NCI-H1092 treated with DMSO at 0.1 percent for 48 hours (cell line): ENCODE measurements around the gene ACTL8.
A peak's percentile ranks its signal among the peaks of the same experiment; 100 is the strongest.

Experiments used
- DNase-seq: peaks from one replicate; lab custom pipeline; 2025; lab: John Stamatoyannopoulos, UW

Gene ACTL8

GRCh38 chr1:17755120-17755519, at the start of gene ACTL8:
Gene ACTL8, plus strand, starts transcription at chr1:17755333. Its CDS starts 67,676 bp downstream, at chr1:17823009.
- DNase-seq, result no peak

- DNase-seq, result peak; percentile 28
Measured at GRCh38 chr1:17706445-17706844, 48.7 kb upstream of the ACTL8 start.

GRCh38 chr1:17709981-17710380, 45.2 kb upstream of the ACTL8 start:
- DNase-seq, result no peak

GRCh38 chr1:17710889-17711576, 44.1 kb upstream of the ACTL8 start:
- no peak for DNase-seq

GRCh38 chr1:17711577-17711910, 43.6 kb upstream of the ACTL8 start:
- no peak for DNase-seq

GRCh38 chr1:17711941-17712340, 43.2 kb upstream of the ACTL8 start:
- DNase-seq, result no peak

GRCh38 chr1:17713993-17714392, 41.1 kb upstream of the ACTL8 start:
- no peak for DNase-seq

GRCh38 chr1:17717594-17718535, 37.3 kb upstream of the ACTL8 start:
- peak; percentile 11 for DNase-seq

GRCh38 chr1:17719874-17720273, 35.3 kb upstream of the ACTL8 start:
- no peak for DNase-seq

GRCh38 chr1:17721444-17721843, 33.7 kb upstream of the ACTL8 start:
- no peak for DNase-seq

GRCh38 chr1:17723684-17724083, 31.4 kb upstream of the ACTL8 start:
- no peak for DNase-seq

- DNase-seq, result no peak
Measured at GRCh38 chr1:17724150-17724549, 31.0 kb upstream of the ACTL8 start.

GRCh38 chr1:17725084-17725719, 29.9 kb upstream of the ACTL8 start:
- no peak for DNase-seq

- DNase-seq, result no peak
Measured at GRCh38 chr1:17725811-17726582, 29.1 kb upstream of the ACTL8 start.

- no peak for DNase-seq
Measured at GRCh38 chr1:17728123-17728712, 26.9 kb upstream of the ACTL8 start.

- no peak for DNase-seq
Measured at GRCh38 chr1:17729248-17729647, 25.9 kb upstream of the ACTL8 start.

GRCh38 chr1:17729909-17730308, 25.2 kb upstream of the ACTL8 start:
- no peak for DNase-seq

- DNase-seq, result no peak
Measured at GRCh38 chr1:17731460-17731859, 23.7 kb upstream of the ACTL8 start.

GRCh38 chr1:17732475-17732874, 22.7 kb upstream of the ACTL8 start:
- DNase-seq, result no peak

- DNase-seq, result no peak
Measured at GRCh38 chr1:17733661-17734060, 21.5 kb upstream of the ACTL8 start.

- no peak for DNase-seq
Measured at GRCh38 chr1:17734609-17735008, 20.5 kb upstream of the ACTL8 start.

GRCh38 chr1:17735348-17735747, 19.8 kb upstream of the ACTL8 start:
- no peak for DNase-seq
